Stimulated activated CD4-positive, alpha-beta T cell treated with anti-CD3 and anti-CD28 coated beads, Interleukin-12 subunit alpha, Interleukin-12 subunit beta, amount 100 ng/mL, for 48 hours (primary cell): ENCODE results near the gene MACROD2.
"Not testable (repeated sequence)": the region's sequence is repeated elsewhere in the genome, so short reads cannot be mapped to it uniquely, and the experiment has no call there.

Experiments used
- DNase-seq, 3 donors: peaks; one replicate each; pipeline ENCODE4 v3.0.0-alpha.2; 2020; ENCODE audit warnings: low read depth in 2 of 3, low spot score in 1 of 3

MACROD2 gene

DNA sequence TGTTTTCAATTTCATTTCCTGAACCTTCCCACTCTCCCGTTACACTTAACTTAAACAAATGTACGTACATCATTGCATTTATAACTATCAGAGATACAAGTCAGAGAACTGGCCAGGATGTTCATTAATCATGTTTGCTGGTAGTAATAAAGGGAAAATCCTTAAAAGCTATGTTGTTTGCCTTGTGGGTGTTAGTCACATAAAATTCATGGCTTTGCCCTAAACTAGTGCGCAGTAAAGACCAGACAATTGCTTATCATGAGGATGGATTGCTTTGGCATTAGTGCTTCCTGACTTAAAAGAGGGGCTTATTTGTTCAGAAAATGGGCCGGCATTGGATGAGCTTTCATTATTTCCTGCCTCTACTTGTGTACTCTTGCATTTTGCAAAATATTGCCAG is 1379.4 kb downstream of the MACROD2 start:
- DNase-seq = no peak

DNA sequence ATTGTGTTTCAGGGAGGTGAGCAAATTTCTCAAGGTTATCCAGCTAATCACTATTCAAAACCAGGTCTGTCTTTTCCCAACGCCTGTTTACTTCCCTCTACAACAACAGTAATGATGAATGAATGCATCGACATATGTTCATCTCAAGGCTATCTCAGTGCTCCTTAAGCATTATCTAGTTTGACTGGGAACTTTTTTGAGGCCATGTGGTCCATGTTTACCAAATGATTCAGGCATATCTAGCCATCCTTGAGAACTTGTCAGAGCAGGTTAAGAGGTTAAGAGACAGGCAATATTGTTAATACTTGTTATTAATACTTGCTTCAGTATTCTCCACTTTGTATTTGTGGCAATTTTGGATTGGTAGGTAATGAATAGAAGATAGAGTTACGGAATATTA is 1380.5 kb downstream of the MACROD2 start:
- DNase-seq = no peak

DNA sequence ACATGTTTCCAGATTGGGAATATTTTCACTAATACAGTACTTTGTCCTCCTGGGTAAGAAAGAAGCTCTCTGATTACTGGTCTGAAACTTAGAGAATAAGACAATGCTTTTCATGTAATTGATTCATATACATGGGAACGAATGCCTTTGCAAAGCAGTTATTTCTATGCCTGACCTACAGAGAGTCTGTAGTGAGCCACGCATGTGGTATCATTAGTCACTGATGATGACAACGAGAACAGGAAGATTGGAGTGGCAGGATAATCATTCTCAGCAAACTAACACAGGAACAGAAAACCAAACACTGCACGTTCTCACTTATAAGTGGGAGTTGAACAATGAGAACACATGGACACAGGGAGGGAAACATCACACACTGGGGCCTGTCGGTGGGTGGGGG is 1382.3 kb downstream of the MACROD2 start:
- DNase-seq = not testable (repeated sequence)

DNA sequence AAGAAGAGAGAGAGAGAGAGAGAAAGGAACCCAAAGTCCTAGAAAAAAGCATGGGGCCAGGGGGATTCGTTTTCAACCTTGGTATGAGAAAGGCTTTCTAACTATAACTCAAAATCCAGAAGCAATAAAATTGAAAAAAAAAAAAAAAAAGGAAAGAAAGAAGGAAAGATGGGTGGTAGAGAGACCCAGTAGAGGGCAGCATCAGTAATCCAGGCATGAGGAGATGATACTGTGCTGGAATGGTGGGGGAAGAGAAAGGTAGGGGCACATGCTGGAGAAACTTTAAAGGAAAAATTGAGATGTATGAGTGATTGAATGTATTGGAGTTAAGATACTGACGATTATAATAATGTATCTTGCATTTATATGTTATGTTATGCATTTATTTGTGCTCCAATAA is 1382.8 kb downstream of the MACROD2 start:
- DNase-seq = no peak

- DNase-seq = no peak
Observed at GRCh38 chr20:15379681-15380296, 1384.5 kb downstream of the MACROD2 start.

DNA sequence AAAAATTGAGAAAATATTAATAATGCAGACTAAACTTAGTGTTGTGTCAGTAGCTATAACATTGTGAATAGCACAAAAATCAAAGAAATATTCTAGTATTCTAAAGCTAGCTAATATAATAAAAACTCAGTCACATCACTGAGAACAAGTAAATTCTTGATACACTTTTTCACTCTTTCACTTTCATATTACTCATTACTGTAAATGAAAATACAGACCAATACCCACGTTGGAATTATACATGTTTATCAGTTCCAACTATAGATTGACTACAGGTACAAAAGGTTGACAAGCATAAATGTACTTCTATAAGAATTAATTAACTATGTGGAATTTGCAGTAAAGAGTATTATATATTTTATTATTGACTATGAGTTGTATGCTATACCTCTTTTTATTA is 1385.5 kb downstream of the MACROD2 start:
- DNase-seq = no peak

- DNase-seq = no peak
Observed at GRCh38 chr20:15387228-15387627, 1391.9 kb downstream of the MACROD2 start.

DNA sequence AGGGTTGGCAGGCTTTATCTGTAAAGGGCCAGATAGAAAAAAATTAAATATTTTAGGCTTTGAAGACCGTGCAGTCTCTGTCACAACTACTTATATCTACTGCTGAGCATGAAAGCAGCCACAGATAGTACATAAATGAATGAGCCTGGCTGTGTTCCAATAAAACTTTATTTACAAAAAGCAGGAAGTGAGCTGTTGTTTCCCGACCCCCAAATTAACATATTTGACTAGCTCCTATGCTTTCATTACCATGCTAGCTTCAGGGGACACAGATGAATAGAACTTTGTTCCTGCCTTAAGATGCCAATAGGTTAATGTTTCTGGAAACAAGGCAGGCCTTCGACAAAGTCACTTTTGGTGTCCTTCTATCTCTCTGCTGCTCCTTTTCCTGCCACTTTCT is 1400.1 kb downstream of the MACROD2 start:
- DNase-seq = no peak

DNA sequence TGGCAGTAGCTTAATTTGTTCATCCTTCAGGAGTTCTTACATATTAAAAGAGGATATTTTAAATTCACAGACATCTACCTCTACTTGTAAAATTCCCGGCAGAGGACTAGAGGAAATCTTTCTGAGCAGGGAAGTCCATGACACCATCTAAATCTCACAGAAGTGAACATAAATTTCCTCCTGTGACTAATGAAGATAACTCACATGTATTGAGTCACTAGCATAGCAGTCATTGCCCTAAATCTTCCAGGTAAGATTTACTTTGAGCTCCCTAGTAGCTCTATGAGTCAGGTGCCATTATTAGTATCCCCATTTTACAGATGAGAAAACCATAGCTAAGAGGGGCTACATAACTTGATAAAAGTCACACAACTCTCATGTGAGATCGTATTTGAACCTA is 1400.7 kb downstream of the MACROD2 start:
- no peak for DNase-seq

DNA sequence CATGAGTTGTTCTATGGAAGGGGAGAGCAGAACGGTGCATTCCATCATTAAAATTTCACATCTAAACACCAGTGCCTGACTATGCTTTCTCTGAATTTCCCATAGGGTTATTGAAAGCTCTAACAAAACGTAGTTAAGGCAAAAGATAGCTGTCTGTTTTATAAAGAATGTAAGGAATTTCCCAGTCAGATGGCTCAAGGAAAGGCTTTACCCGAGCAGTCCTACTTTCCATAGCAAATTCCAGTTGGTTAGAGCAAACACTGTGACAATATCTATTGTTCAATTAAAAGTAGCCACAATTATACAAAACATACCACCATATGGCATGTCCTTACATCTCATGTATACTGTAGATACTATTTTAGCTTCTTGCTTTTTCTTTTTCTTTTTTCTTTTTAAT is 1401.6 kb downstream of the MACROD2 start:
- DNase-seq = no peak

- DNase-seq = no peak
Observed at GRCh38 chr20:15399781-15400180, 1404.5 kb downstream of the MACROD2 start.

GRCh38 chr20:15406072-15406471 is 1410.8 kb downstream of the MACROD2 start:
- DNase-seq = no peak

- DNase-seq = no peak
Observed at GRCh38 chr20:15411781-15412180, 1416.5 kb downstream of the MACROD2 start.

DNA sequence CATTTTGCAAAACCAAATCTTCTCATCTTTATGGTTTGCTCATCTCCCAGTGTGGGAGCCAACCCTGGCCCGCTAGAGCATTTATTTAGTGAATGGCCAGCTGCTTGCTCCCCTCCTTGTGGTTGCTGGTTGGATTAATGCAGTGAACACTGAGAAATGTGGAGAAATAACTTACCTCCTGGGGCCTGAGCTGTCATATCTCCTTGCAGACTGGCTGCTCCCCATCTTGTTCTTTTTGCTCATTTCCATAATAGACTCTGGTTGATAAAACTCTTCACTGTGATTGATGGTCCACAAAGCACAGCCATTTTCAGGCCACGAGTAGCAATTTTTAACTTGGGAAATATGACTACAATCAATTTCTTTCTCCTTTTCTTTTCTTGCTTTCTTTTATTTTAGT is 1420.6 kb downstream of the MACROD2 start:
- no peak for DNase-seq

DNA sequence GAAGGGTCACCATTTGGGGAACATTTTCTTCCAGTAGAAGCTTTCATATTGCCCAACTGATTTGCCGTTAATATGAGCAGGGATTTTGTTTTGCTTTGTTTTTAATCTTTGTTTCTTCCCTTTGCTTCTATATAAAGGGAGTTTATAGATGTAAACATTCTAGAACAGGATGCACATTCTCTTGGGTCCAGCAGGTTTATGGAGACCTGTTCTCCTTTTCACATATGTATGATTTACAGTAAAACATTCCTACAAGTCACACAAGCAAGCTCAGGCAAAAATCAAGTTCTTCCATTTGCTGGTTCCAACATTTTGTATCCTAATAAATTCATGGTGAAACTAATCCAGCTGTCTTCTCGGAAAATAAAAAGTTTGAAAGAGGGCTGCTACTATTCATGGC is 1424.5 kb downstream of the MACROD2 start:
- no peak for DNase-seq

GRCh38 chr20:15422966-15423365 is 1427.7 kb downstream of the MACROD2 start:
- no peak for DNase-seq

DNA sequence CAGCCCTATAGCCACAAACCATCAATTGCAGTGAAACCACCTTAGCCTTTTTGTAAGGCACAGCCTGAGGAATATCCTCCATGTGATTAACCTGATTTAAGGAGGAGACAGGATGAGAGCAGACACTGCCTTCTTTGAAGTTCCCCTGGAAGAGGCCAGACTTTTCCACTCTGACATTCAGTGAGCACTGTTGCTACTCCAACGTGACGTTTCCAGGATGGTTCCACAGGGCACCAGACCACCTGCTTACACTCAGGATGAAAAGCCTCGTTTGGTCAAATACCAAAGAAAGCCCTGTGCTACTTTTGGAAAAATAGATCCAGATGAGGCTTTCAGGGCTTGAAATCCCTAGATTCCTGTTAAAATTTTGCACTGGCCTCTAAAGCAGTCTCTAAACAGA is 1444.2 kb downstream of the MACROD2 start:
- no peak for DNase-seq

GRCh38 chr20:15440049-15440820 is 1444.9 kb downstream of the MACROD2 start:
- DNase-seq = no peak

GRCh38 chr20:15445056-15445840 is 1449.9 kb downstream of the MACROD2 start:
- DNase-seq = no peak

DNA sequence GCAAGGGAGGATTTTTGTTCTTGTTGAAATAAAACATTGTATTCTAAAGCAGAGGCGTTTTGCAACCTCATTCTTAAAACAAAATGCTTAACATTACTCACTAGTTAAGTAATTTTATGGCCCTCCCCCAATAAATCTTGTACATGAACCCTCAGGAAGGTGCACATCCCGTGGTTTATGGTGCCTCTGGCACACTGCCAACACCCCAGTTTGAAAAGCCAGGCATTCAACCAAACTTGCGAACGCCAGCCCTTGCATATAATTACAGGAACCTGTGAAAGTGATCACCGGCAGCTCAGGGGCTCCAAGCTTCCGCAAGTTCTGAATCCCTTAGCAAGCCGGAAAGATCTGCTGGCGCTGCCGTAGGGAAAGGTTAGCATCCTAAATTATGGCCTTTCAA is 1451.1 kb downstream of the MACROD2 start:
- no peak for DNase-seq

- no peak for DNase-seq
Observed at GRCh38 chr20:15447549-15447948, 1452.2 kb downstream of the MACROD2 start.

GRCh38 chr20:15449061-15449460 is 1453.7 kb downstream of the MACROD2 start:
- no peak for DNase-seq
